Measurements from ENCODE around the gene UBR4.

The UBR4 gene

GRCh38 chr1:19028546-19029129, 181.4 kb downstream of the UBR4 start:
- H3K36me3 ChIP-seq = no peaks in the 10 kb centered on the region
- TF ChIP-seq, protein P1, sequence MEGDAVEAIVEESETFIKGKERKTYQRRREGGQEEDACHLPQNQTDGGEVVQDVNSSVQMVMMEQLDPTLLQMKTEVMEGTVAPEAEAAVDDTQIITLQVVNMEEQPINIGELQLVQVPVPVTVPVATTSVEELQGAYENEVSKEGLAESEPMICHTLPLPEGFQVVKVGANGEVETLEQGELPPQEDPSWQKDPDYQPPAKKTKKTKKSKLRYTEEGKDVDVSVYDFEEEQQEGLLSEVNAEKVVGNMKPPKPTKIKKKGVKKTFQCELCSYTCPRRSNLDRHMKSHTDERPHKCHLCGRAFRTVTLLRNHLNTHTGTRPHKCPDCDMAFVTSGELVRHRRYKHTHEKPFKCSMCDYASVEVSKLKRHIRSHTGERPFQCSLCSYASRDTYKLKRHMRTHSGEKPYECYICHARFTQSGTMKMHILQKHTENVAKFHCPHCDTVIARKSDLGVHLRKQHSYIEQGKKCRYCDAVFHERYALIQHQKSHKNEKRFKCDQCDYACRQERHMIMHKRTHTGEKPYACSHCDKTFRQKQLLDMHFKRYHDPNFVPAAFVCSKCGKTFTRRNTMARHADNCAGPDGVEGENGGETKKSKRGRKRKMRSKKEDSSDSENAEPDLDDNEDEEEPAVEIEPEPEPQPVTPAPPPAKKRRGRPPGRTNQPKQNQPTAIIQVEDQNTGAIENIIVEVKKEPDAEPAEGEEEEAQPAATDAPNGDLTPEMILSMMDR (IDR thresholded peaks at IDR 0.05; ENCODE audit: low read depth, low read length) = no peak
- H3K4me3 ChIP-seq (ENCODE audit: low read depth, low read length) = no peak overlapping the region
- no peaks in the 10 kb centered on the region for H3K4me1 ChIP-seq
- no peak for DNase-seq
- H3K9me3 ChIP-seq = no peaks in the 10 kb centered on the region
- no peaks in the 10 kb centered on the region for H3K27me3 ChIP-seq

DNA sequence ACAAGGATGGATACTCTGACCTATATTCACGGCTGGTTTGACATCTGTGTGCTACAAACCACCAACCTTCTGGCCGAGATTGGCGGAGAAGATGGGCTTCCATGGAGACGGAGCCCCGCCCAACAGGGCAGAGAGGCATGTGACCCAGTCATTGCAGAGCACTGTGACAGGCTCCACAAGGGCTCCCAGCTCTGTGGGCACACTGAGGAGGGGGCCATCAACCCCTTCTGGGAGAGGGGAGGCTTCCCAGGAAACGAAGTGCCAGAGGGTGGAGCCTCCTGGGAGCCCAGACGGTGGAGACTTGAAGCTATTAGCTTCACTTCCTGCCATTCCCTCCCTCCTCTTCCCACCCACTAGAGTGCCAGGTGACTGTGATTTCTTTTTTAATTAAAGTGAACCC, 182.0 kb downstream of the UBR4 start:
- no peaks in the 10 kb centered on the region for H3K27me3 ChIP-seq
- TF ChIP-seq, protein P1 (IDR thresholded peaks at IDR 0.05; ENCODE audit: low read depth, low read length) = no peak
- peak; percentile 16 for DNase-seq
- H3K4me3 ChIP-seq (ENCODE audit: low read depth, low read length) = no peak overlapping the region
- H3K4me1 ChIP-seq = no peaks in the 10 kb centered on the region
- no peaks in the 10 kb centered on the region for H3K36me3 ChIP-seq
- no peaks in the 10 kb centered on the region for H3K9me3 ChIP-seq
